ENCODE measurements around the gene MOB3B. TPM values are rescaled to one million over a fixed set of nuclear protein-coding genes. Genes with fewer than 3 reads are reported as not detected.

Gene MOB3B
- total and polyA plus RNA-seq, 10 of the 15 experiments (the other 5 are each of a cell fraction or from before 2014, with no cell fraction given): 0.44 to 2.7 (median 0.91) TPM

DNA sequence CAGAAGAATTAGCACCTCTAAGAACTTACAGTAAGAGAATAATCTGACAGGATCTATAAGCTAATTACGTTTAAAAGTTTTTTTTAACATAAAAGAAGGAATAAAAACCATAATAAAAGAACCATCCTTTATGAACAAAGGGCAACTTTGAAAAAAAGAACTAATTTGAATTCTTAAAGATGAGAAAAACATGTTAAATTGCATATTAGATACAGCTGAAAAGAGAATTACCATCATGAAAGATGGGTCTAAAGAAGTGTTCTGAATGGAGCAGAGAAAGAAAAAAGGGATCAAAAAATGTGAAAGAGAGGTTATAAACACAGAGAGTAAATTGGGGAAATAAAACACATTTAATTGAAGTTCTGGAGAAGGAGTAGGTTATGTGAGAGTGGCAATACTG, 51.3 kb downstream of the MOB3B start:
- no peak for ATAC-seq
- POLR2A ChIA-PET: no interaction called here
- TF ChIP-seq, protein P1, sequence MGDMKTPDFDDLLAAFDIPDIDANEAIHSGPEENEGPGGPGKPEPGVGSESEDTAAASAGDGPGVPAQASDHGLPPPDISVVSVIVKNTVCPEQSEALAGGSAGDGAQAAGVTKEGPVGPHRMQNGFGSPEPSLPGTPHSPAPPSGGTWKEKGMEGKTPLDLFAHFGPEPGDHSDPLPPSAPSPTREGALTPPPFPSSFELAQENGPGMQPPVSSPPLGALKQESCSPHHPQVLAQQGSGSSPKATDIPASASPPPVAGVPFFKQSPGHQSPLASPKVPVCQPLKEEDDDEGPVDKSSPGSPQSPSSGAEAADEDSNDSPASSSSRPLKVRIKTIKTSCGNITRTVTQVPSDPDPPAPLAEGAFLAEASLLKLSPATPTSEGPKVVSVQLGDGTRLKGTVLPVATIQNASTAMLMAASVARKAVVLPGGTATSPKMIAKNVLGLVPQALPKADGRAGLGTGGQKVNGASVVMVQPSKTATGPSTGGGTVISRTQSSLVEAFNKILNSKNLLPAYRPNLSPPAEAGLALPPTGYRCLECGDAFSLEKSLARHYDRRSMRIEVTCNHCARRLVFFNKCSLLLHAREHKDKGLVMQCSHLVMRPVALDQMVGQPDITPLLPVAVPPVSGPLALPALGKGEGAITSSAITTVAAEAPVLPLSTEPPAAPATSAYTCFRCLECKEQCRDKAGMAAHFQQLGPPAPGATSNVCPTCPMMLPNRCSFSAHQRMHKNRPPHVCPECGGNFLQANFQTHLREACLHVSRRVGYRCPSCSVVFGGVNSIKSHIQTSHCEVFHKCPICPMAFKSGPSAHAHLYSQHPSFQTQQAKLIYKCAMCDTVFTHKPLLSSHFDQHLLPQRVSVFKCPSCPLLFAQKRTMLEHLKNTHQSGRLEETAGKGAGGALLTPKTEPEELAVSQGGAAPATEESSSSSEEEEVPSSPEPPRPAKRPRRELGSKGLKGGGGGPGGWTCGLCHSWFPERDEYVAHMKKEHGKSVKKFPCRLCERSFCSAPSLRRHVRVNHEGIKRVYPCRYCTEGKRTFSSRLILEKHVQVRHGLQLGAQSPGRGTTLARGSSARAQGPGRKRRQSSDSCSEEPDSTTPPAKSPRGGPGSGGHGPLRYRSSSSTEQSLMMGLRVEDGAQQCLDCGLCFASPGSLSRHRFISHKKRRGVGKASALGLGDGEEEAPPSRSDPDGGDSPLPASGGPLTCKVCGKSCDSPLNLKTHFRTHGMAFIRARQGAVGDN (IDR thresholded peaks at IDR 0.05): no peak
- no peak for TF ChIP-seq CBX3 (IDR thresholded peaks at IDR 0.05; ENCODE audit: borderline replicate concordance, low read depth)
- no peak for TF ChIP-seq ZNF274 (IDR thresholded peaks at IDR 0.05; ENCODE audit: insufficient read depth, insufficient read length)
- no peak for TF ChIP-seq STAT1 (conservative IDR thresholded peaks at IDR 0.05)
- no peak for TF ChIP-seq IKZF2 (IDR thresholded peaks at IDR 0.05)
- TF ChIP-seq HSF1 (IDR thresholded peaks at IDR 0.05; ENCODE audit: low read depth, low read length): no peak
- no peak for TF ChIP-seq EP300 (IDR thresholded peaks at IDR 0.05; ENCODE audit: borderline replicate concordance in 1 of 2, control insufficient read depth in 1 of 2, low read depth in 2 of 2, low read length in 2 of 2)
- TF ChIP-seq, protein P2, sequence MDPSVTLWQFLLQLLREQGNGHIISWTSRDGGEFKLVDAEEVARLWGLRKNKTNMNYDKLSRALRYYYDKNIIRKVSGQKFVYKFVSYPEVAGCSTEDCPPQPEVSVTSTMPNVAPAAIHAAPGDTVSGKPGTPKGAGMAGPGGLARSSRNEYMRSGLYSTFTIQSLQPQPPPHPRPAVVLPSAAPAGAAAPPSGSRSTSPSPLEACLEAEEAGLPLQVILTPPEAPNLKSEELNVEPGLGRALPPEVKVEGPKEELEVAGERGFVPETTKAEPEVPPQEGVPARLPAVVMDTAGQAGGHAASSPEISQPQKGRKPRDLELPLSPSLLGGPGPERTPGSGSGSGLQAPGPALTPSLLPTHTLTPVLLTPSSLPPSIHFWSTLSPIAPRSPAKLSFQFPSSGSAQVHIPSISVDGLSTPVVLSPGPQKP (IDR thresholded peaks at IDR 0.05; ENCODE audit: low read depth, low read length): no peak
- TF ChIP-seq FOXM1 (IDR thresholded peaks at IDR 0.05; ENCODE audit: low read depth, low read length): no peak
- no peak for TF ChIP-seq ZBTB40 (IDR thresholded peaks at IDR 0.05; ENCODE audit: borderline replicate concordance)
- TF ChIP-seq PAX8 (IDR thresholded peaks at IDR 0.05): no peak

More for the DNA sequence above, 51.3 kb downstream of the MOB3B start:
- SMC1A ChIA-PET (ENCODE audit: uncharacterized antibody, unreplicated experiment): interaction anchor here (0.6 to 1.2 kb wide), 2 partner anchors 17 to 74 kb away, joined by 3 read pairs; no protein-coding TSS in a partner anchor
- Histone ChIP-seq H3K27ac (ENCODE audit: control insufficient read depth, insufficient read depth) (no peak overlapping the region), H3K9me3 (replicated peaks; ENCODE audit: control insufficient read depth, insufficient read depth, low read length) (peaks cover 2% of the 10 kb centered on the region; the same call in 1 of the 3 replicates), H4K20me1 (ENCODE audit: control insufficient read depth, insufficient read depth) (no peaks in the 10 kb centered on the region), H3K4me3 (no peak overlapping the region), H3K4me2 (ENCODE audit: control insufficient read depth, insufficient read depth) (no peak overlapping the region), H2AFZ (ENCODE audit: control insufficient read depth, low read depth, low read length) (no peak overlapping the region), H3K79me2 (ENCODE audit: control insufficient read depth, insufficient read depth, low read length) (no peaks in the 10 kb centered on the region), H3K36me3 (ENCODE audit: control insufficient read depth in 2 of 2, insufficient read depth in 2 of 2, low read length in 1 of 2) (no peaks in the 10 kb centered on the region; a peak in 1 of 4 replicates), H3K9ac (ENCODE audit: control insufficient read depth, insufficient read depth, low read length) (no peak overlapping the region), H3K4me1 (ENCODE audit: control insufficient read depth, insufficient read depth, low read length) (no peaks in the 10 kb centered on the region), H3K27me3 (replicated peaks in 1 of 2; ENCODE audit: control insufficient read depth in 2 of 2, insufficient read depth in 2 of 2, low read length in 1 of 2) (no peaks in the 10 kb centered on the region)
- in situ Hi-C loops (cut with MboI): no loop called here
- CTCF ChIA-PET: no interaction called here
- FAIRE-seq: no peak
- no TSS peak for BruUV-seq (replicated peaks)
- intact Hi-C loops (cut with micrococcal nuclease; ENCODE audit: unreplicated experiment): no loop called here
- no peak for DNase-seq (ENCODE audit: low read depth, low spot score)
- RAD21 ChIA-PET (ENCODE audit: unreplicated experiment): no interaction called here
- WGBS (ENCODE audit: insufficient coverage, insufficient replicate concordance, low lambda C conversion rate, missing lambda C conversion rate): 52% methylated on average over 1 of the region's 1 CpG

Measured in GM12878 (cell line).